ENCODE data around the gene KL. TPM values are rescaled to one million over a fixed set of nuclear protein-coding genes. Genes with fewer than 3 reads are reported as not detected.

The KL gene
- total RNA-seq, 1 experiment from 2014 or later, result not detected

GRCh38 chr13:33045851-33046592 lies 29.8 kb downstream of the KL start (continued):
- TF ChIP-seq ZSCAN18 (CRISPR knock-in tag; IDR thresholded peaks at IDR 0.05), result no peak
- no peak for TF ChIP-seq ZNF671 (CRISPR knock-in tag; IDR thresholded peaks at IDR 0.05)

GRCh38 chr13:33050161-33050560 lies 33.9 kb downstream of the KL start:
- ATAC-seq (no peak), DNase-seq (ENCODE audit: low spot score) (no peak)
- TF ChIP-seq ATF6 (CRISPR knock-in tag; IDR thresholded peaks at IDR 0.05) (no peak), ZNF532 (CRISPR knock-in tag; IDR thresholded peaks at IDR 0.05; ENCODE audit: borderline replicate concordance) (no peak), ZNF671 (CRISPR knock-in tag; IDR thresholded peaks at IDR 0.05) (no peak), RELA (CRISPR knock-in tag; IDR thresholded peaks at IDR 0.05; ENCODE audit: borderline replicate concordance) (no peak), PRDM15 (CRISPR knock-in tag; IDR thresholded peaks at IDR 0.05) (no peak), PRRX2 (CRISPR knock-in tag; IDR thresholded peaks at IDR 0.05) (no peak), ESRRA (CRISPR knock-in tag; IDR thresholded peaks at IDR 0.05; ENCODE audit: borderline replicate concordance) (no peak), NR1H2 (CRISPR knock-in tag; IDR thresholded peaks at IDR 0.05) (no peak), ARID4B (CRISPR knock-in tag; IDR thresholded peaks at IDR 0.05; ENCODE audit: borderline replicate concordance) (no peak), ZNF512 (CRISPR knock-in tag; IDR thresholded peaks at IDR 0.05; ENCODE audit: borderline replicate concordance) (no peak)
- no peak overlapping the region for H3K4me3 Mint-ChIP-seq
- no peak overlapping the region for H3K27ac Mint-ChIP-seq
- ChIA-PET POLR2A (no interaction called here), CTCF (no interaction called here)
- no peaks in the 10 kb centered on the region for H3K9me3 Mint-ChIP-seq
- no peaks in the 10 kb centered on the region for H3K27me3 Mint-ChIP-seq (ENCODE audit: low read depth)
- H3K36me3 Mint-ChIP-seq, result no peaks in the 10 kb centered on the region
- no peaks in the 10 kb centered on the region for H3K4me1 Mint-ChIP-seq
